ENCODE data around the gene PSG2.
"Not testable (repeated sequence)": the region's sequence is repeated elsewhere in the genome, so short reads cannot be mapped to it uniquely, and the experiment has no call there.

Gene PSG2

DNA sequence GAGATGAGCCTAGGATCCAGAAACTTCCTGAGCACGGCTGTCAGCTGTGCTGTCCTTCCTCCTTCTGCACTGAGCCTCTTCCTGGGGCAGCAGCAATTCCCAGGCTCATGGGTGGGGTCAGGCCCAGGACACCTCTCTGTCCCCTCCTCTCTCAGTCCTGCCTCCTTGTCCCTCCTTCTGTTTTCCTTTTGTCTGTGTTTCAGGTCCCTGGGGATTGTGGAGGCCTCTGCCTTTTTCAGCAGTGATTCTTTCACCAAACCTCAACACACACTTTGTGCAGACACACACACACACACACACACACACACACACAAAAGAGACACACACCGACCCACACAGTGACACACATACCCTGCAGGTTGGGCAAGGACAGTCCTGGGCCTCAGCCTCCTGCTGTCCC is at the start of gene PSG2:
PSG2 (minus strand) TSS at position 101 of the 400 bp plus-strand sequence. CDS start 132 bp downstream, outside the sequence.
- not testable (repeated sequence) for H3K4me3 Mint-ChIP-seq, DNase-seq, H3K9me3 Mint-ChIP-seq, ATAC-seq, H3K4me1 Mint-ChIP-seq
- Mint-ChIP-seq H3K27me3 (peaks cover 34% of the 10 kb centered on the region), H3K27ac (peak within 1 kb of the TSS; percentile 30 to 38)

DNA sequence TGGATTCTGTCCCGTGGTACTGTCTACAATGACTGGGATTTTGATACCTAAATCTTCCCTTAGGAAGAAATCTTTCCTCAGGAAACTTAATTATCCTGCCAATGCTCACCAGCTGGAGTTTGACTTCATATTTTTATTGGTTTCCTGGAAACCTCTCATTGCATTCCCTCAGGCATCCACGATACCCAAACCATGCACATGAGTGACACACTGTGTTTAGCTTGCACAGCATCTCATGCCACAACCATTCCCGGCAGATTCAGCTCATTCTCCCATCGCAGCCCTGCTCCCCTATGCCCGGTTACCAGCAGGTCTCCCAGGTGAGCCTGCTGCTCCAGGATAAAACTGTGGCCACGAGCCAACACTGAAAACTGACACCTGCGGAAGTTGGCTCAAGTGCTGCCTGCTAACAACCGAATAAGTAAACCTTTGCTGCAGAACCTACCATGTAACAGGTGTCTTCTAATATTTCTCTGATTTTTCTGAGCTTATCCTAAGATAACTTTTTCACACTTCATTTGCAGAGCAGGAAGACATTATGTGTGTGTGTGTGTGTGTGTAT is 48.9 kb upstream of the PSG2 start:
- H3K9me3 Mint-ChIP-seq, H3K27me3 Mint-ChIP-seq, H3K4me1 Mint-ChIP-seq, DNase-seq, H3K4me3 Mint-ChIP-seq, H3K27ac Mint-ChIP-seq, ATAC-seq: not testable (repeated sequence)

- not testable (repeated sequence) for H3K27ac Mint-ChIP-seq, H3K27me3 Mint-ChIP-seq, DNase-seq, H3K4me3 Mint-ChIP-seq, H3K9me3 Mint-ChIP-seq, H3K4me1 Mint-ChIP-seq, ATAC-seq
Observed at GRCh38 chr19:43129197-43129596, 46.7 kb upstream of the PSG2 start.

DNA sequence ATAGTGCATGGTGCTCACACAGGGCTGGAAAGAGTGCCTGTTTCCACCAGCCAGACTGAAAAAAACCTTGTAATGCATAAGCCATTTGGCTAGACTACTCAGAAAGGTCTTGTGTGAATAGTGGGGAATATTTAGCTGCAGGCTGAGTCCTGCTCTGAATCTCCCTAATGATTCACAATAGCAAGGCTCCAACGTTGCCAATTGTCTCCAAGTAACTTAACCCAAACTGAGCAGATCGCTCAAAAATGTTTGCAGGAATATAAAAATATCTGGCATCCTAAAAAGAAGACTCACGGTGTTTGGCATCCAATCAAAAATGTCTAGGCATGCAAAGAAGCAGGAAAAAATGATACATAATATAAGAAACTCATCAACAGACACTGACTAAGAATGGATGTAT is 44.8 kb upstream of the PSG2 start:
- not testable (repeated sequence) for H3K27me3 Mint-ChIP-seq, H3K4me3 Mint-ChIP-seq, ATAC-seq, H3K4me1 Mint-ChIP-seq, DNase-seq, H3K9me3 Mint-ChIP-seq, H3K27ac Mint-ChIP-seq

- Mint-ChIP-seq H3K4me1 (no peaks in the 10 kb centered on the region), H3K9me3 (peaks cover 0 to 12% of the 10 kb centered on the region in 2 donors), H3K27me3 (peaks cover 8% of the 10 kb centered on the region), H3K4me3 (no peak overlapping the region), H3K27ac (no peak overlapping the region)
- ATAC-seq, result no peak
- DNase-seq, result no peak
Observed at GRCh38 chr19:43126720-43127119, 44.2 kb upstream of the PSG2 start.

DNA sequence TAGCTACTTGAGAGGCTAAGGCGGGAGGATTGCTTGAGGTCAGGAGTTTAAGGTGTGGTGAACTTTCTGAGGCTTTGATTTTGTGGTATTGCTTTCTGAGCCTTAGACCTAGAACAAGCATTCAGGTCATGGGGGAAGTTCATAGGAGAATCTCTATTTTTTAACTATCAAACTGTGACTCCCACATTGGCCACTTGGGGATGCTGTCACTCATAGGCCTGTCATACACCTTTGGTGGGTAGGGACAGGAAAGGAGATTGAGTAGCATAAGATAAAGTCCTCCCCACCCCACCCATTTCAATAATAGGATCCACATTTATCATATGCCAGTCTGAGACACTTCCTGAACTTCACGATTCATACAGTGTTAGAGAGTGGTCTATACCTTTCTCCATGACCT is 41.9 kb upstream of the PSG2 start:
- Mint-ChIP-seq H3K27ac (no peak overlapping the region), H3K9me3 (peaks cover 0 to 12% of the 10 kb centered on the region in 2 donors), H3K4me1 (no peaks in the 10 kb centered on the region), H3K4me3 (no peak overlapping the region), H3K27me3 (peaks cover 8% of the 10 kb centered on the region)
- DNase-seq (no peak), ATAC-seq (no peak)

DNA sequence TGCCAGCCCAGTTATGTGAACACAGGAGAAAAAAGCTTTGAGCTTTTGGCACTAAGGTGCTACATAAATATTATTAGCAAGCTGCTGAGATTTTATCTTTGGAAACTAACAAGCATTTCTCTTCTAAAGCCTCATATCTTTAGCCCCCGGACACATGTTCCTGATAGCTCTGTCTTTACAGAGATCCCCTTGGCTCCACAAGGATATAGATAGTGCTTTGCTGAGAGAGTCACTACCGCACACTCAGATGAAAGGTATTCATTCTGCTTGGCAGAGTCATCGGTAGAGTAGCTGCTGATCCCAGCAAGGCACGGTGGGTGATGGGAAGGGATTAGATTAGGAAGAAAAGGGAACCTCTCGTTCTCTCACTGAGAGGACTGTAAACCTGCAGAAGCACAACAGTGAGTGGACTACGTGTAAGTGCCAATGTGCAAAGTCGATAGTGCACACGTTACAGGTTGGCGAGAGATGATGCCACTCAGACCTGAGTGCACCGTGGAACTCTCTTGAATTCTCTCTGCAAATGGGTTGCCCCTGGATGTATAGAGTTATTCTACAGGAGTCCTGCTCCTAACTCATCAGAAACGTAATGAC is 38.0 kb upstream of the PSG2 start:
- not testable (repeated sequence) for DNase-seq, H3K4me3 Mint-ChIP-seq, H3K27ac Mint-ChIP-seq, H3K27me3 Mint-ChIP-seq, H3K4me1 Mint-ChIP-seq, ATAC-seq
- H3K9me3 Mint-ChIP-seq, result peaks cover 0 to 12% of the 10 kb centered on the region in 2 donors

DNA sequence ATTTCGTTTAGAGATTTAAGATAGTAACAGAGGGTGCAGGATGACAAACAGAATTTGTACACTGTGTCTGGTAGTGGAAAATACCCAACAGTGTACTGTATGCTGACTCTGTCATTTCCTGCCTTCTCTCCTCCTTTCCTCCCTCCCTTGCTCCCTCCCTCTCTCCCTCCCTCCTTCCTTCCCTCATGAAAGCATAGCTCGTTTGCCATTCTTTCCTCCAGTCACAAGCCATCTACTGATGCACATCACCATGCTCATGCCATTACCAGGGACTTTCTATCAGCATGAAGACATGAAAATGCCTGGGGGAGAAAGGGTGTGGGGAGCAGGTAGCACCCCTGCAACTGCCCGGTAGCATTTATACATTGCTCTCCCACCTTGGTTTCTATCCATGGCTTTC is 37.0 kb upstream of the PSG2 start:
- ATAC-seq, H3K27me3 Mint-ChIP-seq, H3K4me1 Mint-ChIP-seq, H3K27ac Mint-ChIP-seq, H3K4me3 Mint-ChIP-seq, DNase-seq: not testable (repeated sequence)
- H3K9me3 Mint-ChIP-seq, result peaks cover 2 to 10% of the 10 kb centered on the region in 2 donors

DNA sequence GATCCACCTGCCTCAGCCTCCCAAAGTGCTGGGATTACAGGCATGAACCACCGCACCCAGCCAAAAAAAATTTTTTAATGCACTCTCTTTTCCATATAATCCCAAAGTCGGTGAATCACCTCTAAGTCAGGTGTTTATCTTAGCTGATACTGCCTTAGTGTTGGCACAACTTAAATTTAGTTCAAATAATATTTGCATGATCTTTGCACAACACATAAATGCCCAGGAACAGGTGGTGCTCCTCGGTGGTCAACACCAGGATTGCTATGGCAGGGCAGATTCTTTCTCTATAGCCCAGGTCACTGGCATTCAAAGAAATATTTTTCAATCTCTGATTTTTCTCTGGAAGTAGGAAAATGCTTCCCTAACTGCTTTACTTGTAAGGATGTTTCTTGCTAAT is 33.9 kb upstream of the PSG2 start:
- not testable (repeated sequence) for H3K4me1 Mint-ChIP-seq, ATAC-seq, H3K27me3 Mint-ChIP-seq, H3K4me3 Mint-ChIP-seq, DNase-seq, H3K27ac Mint-ChIP-seq
- peaks cover 0 to 20% of the 10 kb centered on the region in 2 donors for H3K9me3 Mint-ChIP-seq

GRCh38 chr19:43115548-43115947 is 33.0 kb upstream of the PSG2 start:
- H3K27me3 Mint-ChIP-seq, H3K4me3 Mint-ChIP-seq, H3K27ac Mint-ChIP-seq, H3K4me1 Mint-ChIP-seq, DNase-seq, ATAC-seq: not testable (repeated sequence)
- H3K9me3 Mint-ChIP-seq, result peaks cover 0 to 20% of the 10 kb centered on the region in 2 donors

DNA sequence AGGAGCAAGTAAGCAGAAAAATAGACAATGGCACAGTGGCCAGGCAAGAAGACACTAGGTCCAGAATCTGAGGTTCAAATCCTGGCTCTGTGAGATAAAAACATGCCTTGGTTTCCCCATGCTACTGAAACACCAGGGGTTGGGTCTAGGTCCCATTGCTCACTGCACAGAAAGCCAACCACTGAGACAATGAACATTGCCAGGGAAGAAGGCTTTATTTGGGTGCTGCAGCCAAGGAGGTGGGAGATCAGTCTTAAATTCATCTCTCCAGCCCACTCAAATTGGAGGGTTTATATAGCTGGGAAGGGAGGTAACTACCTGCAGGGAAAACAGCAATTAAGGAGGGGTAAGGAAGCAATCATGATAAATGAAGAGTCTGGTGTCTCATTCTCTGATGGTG is 32.6 kb upstream of the PSG2 start:
- H3K4me1 Mint-ChIP-seq, DNase-seq, ATAC-seq, H3K4me3 Mint-ChIP-seq, H3K27ac Mint-ChIP-seq, H3K27me3 Mint-ChIP-seq: not testable (repeated sequence)
- H3K9me3 Mint-ChIP-seq, result peaks cover 0 to 20% of the 10 kb centered on the region in 2 donors

DNA sequence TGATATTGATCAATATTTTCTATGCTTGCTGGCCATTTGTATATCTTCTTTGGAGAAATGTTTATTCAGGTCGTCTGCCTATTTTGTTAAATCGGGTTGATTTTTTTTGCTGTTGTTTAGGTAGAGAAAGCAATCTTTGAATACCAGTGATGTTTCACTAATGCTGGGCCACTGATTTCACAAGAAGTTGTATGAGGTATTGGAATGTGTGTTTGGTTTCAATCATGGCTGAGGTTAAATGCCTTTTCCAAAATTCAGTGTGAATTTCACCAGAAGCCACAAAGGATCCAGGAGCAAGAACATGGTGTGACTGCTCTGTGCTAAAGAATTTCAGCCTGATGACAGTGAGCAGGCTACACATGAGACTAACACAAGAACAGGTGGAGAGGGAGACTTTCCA is 32.1 kb upstream of the PSG2 start:
- H3K9me3 Mint-ChIP-seq, result peaks cover 0 to 20% of the 10 kb centered on the region in 2 donors
- H3K4me1 Mint-ChIP-seq, ATAC-seq, H3K27ac Mint-ChIP-seq, H3K27me3 Mint-ChIP-seq, DNase-seq, H3K4me3 Mint-ChIP-seq: not testable (repeated sequence)

GRCh38 chr19:43107401-43107800 is 24.9 kb upstream of the PSG2 start:
- ATAC-seq, H3K27ac Mint-ChIP-seq, H3K27me3 Mint-ChIP-seq, H3K4me3 Mint-ChIP-seq, DNase-seq, H3K4me1 Mint-ChIP-seq: not testable (repeated sequence)
- peaks cover 20 to 21% of the 10 kb centered on the region in 2 donors for H3K9me3 Mint-ChIP-seq

- no peaks in the 10 kb centered on the region for H3K4me1 Mint-ChIP-seq
- DNase-seq, result no peak
- no peaks in the 10 kb centered on the region for H3K27me3 Mint-ChIP-seq
- H3K27ac Mint-ChIP-seq, result no peak overlapping the region
- H3K9me3 Mint-ChIP-seq, result peaks cover 16 to 21% of the 10 kb centered on the region in 2 donors
- H3K4me3 Mint-ChIP-seq, result no peak overlapping the region
- ATAC-seq, result no peak
Observed at GRCh38 chr19:43105496-43105895, 23.0 kb upstream of the PSG2 start.

GRCh38 chr19:43104215-43104850 is 21.8 kb upstream of the PSG2 start:
- not testable (repeated sequence) for DNase-seq, ATAC-seq, H3K4me1 Mint-ChIP-seq, H3K27me3 Mint-ChIP-seq, H3K27ac Mint-ChIP-seq, H3K4me3 Mint-ChIP-seq
- H3K9me3 Mint-ChIP-seq, result peaks cover 16 to 21% of the 10 kb centered on the region in 2 donors

- Mint-ChIP-seq H3K27ac (no peak overlapping the region), H3K27me3 (no peaks in the 10 kb centered on the region), H3K4me1 (no peaks in the 10 kb centered on the region), H3K4me3 (no peak overlapping the region), H3K9me3 (peaks cover 16 to 21% of the 10 kb centered on the region in 2 donors)
- ATAC-seq (no peak), DNase-seq (no peak)
Observed at GRCh38 chr19:43101950-43102349, 19.4 kb upstream of the PSG2 start.

Measured in stimulated activated naive CD8-positive, alpha-beta T cell treated with anti-CD3 and anti-CD28 coated beads, Interleukin-15, amount 100 ng/mL, for 72 hours (primary cell).